Loucy (cell line): Measurements from ENCODE around the gene CACNA1B.

Experiments used
- H2AFZ ChIP-seq: fragments of 200-600 bp; sonication (generic); 2 replicates; pipeline ENCODE4 v1.6.0; 2016; ENCODE audit warnings: antibody characterized with exemption, mild to moderate bottlenecking, low read length, moderate library complexity
- H3F3A ChIP-seq: fragments of 200-600 bp; 2 replicates; pipeline ENCODE4 v1.6.0; 2016; ENCODE audit warnings: antibody characterized with exemption, low read depth, mild to moderate bottlenecking
- H3K27me3 ChIP-seq: fragments of 200-600 bp; sonication (generic); 2 replicates; pipeline ENCODE4 v1.6.1; 2014; ENCODE audit warnings: low read length, mild to moderate bottlenecking; ENCODE audit not compliant: insufficient read depth, poor library complexity, severe bottlenecking
- H3K36me3 ChIP-seq: fragments of 200-600 bp; sonication (generic); 2 replicates; pipeline ENCODE4 v1.6.1; 2016; ENCODE audit warnings: low read length; ENCODE audit not compliant: insufficient read depth
- H3K4me1 ChIP-seq: fragments of 200-600 bp; sonication (generic); 2 replicates; pipeline ENCODE4 v1.5.1; 2014; ENCODE audit warnings: low read length, mild to moderate bottlenecking; ENCODE audit not compliant: insufficient read depth, poor library complexity, severe bottlenecking
- H3K4me2 ChIP-seq: fragments of 200-600 bp; sonication (generic); 2 replicates; pipeline ENCODE4 v1.6.0; 2014; ENCODE audit warnings: antibody characterized with exemption, low read length, low read depth, mild to moderate bottlenecking; ENCODE audit not compliant: poor library complexity, severe bottlenecking
- H3K4me3 ChIP-seq: fragments of 200-600 bp; sonication (generic); 2 replicates; pipeline ENCODE4 v1.5.1; 2014; ENCODE audit warnings: low read length, mild to moderate bottlenecking, mixed read lengths; ENCODE audit not compliant: poor library complexity, severe bottlenecking
- H3K79me2 ChIP-seq: fragments of 200-600 bp; sonication (generic); 2 replicates; pipeline ENCODE4 v1.6.1; 2014; ENCODE audit warnings: low read length; ENCODE audit not compliant: insufficient read depth
- H3K9ac ChIP-seq: fragments of 200-600 bp; sonication (generic); 2 replicates; pipeline ENCODE4 v1.6.0; 2014; ENCODE audit warnings: mild to moderate bottlenecking, low read depth, low read length, moderate library complexity; ENCODE audit not compliant: poor library complexity, severe bottlenecking
- H3K9me2 ChIP-seq: fragments of 200-600 bp; sonication (generic); replicated peaks from 2 replicates; pipeline ENCODE4 v1.6.1; 2016; ENCODE audit warnings: low read depth, low read length, mixed read lengths
- H3K9me3 ChIP-seq: fragments of 200-600 bp; sonication (generic); 2 replicates; pipeline ENCODE4 v1.6.1; 2014; ENCODE audit warnings: mild to moderate bottlenecking, antibody characterized with exemption, low read length, low read depth; ENCODE audit not compliant: insufficient read depth
- H4K20me1 ChIP-seq: fragments of 200-600 bp; sonication (generic); 2 replicates; pipeline ENCODE4 v1.6.0; 2014; ENCODE audit warnings: antibody characterized with exemption, low read length, mild to moderate bottlenecking; ENCODE audit not compliant: insufficient read depth, poor library complexity, severe bottlenecking
- EZH2phosphoT487 ChIP-seq: fragments of 200-600 bp; IDR thresholded peaks from 2 replicates; pipeline ENCODE4 v1.6.1; 2018; ENCODE audit warnings: antibody characterized with exemption, mild to moderate bottlenecking, moderate library complexity, borderline replicate concordance
- TF ChIP-seq, protein P1 (sequence below): fragments of 200-600 bp; sonication (generic); conservative IDR thresholded peaks from 2 replicates; pipeline ENCODE4 v1.5.1; 2014; ENCODE audit warnings: mild to moderate bottlenecking, antibody characterized with exemption, low read length

The CACNA1B gene

DNA sequence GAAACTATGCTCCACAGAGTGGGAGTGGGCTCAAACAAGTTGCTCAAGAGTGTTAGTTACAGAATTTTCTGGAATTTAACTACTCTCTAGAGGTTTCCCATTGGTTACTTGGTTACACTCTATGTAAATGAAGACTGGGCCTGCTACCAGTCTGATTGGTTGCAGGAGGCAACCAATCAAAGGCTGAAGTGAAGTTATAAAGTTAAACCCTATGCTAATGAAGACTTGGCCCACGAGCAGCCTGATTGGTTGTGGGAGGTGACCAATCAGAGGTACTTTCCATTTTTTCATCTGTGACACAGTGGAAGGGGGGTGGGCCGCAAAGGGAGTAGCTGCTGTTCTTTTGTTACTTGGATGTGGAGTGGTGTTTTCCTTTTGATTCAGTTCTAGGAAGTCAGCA lies 69.4 kb downstream of the CACNA1B start:
- H3K9me3 ChIP-seq, result peaks cover 36% of the 10 kb centered on the region; the same call in 1 of the 2 replicates
- no peak overlapping the region for H3K9ac ChIP-seq
- no peak overlapping the region for H3K4me3 ChIP-seq
- H3K4me2 ChIP-seq, result no peak overlapping the region
- H3K79me2 ChIP-seq, result no peaks in the 10 kb centered on the region
- no peak overlapping the region for H2AFZ ChIP-seq
- TF ChIP-seq, protein P1, sequence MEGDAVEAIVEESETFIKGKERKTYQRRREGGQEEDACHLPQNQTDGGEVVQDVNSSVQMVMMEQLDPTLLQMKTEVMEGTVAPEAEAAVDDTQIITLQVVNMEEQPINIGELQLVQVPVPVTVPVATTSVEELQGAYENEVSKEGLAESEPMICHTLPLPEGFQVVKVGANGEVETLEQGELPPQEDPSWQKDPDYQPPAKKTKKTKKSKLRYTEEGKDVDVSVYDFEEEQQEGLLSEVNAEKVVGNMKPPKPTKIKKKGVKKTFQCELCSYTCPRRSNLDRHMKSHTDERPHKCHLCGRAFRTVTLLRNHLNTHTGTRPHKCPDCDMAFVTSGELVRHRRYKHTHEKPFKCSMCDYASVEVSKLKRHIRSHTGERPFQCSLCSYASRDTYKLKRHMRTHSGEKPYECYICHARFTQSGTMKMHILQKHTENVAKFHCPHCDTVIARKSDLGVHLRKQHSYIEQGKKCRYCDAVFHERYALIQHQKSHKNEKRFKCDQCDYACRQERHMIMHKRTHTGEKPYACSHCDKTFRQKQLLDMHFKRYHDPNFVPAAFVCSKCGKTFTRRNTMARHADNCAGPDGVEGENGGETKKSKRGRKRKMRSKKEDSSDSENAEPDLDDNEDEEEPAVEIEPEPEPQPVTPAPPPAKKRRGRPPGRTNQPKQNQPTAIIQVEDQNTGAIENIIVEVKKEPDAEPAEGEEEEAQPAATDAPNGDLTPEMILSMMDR, result no peak
- TF ChIP-seq EZH2phosphoT487, result no peak
- no peaks in the 10 kb centered on the region for H4K20me1 ChIP-seq
- no peaks in the 10 kb centered on the region for H3K27me3 ChIP-seq
- H3F3A ChIP-seq, result no peaks in the 10 kb centered on the region
- no peaks in the 10 kb centered on the region for H3K4me1 ChIP-seq
- no peaks in the 10 kb centered on the region for H3K9me2 ChIP-seq
- no peaks in the 10 kb centered on the region for H3K36me3 ChIP-seq

DNA sequence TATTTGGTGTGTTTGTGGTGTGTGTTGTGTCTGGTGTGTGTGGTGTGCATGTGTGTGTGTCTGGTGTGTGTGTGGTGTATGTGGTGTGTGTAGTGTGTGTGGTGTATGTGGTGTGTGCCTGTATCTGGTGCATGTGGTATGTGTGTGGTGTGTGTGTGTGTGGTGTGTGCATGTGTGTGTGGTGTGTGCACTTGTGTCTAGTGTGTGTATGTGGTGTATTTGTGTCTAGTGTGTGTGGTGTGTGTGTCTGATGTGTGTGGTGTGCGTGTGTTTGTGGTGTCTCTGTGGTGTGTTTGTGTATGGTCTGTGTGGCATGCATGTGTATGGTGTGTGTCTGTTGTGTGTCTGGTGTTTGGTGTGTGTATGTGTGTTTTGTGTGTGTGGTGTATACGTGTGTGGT lies 71.1 kb downstream of the CACNA1B start:
- H3K27me3 ChIP-seq, result no peaks in the 10 kb centered on the region
- TF ChIP-seq, protein P1, result no peak
- no peak for TF ChIP-seq EZH2phosphoT487
- H4K20me1 ChIP-seq, result no peaks in the 10 kb centered on the region
- H3K9me2 ChIP-seq, result no peaks in the 10 kb centered on the region
- H3K79me2 ChIP-seq, result no peaks in the 10 kb centered on the region
- no peaks in the 10 kb centered on the region for H3K36me3 ChIP-seq
- H3K9me3 ChIP-seq, result peaks cover 41% of the 10 kb centered on the region; the same call in 1 of the 2 replicates
- H3K4me3 ChIP-seq, result no peak overlapping the region
- H3K4me1 ChIP-seq, result no peaks in the 10 kb centered on the region
- no peak overlapping the region for H3K9ac ChIP-seq
- no peaks in the 10 kb centered on the region for H3F3A ChIP-seq
- H2AFZ ChIP-seq, result no peak overlapping the region
- no peak overlapping the region for H3K4me2 ChIP-seq

DNA sequence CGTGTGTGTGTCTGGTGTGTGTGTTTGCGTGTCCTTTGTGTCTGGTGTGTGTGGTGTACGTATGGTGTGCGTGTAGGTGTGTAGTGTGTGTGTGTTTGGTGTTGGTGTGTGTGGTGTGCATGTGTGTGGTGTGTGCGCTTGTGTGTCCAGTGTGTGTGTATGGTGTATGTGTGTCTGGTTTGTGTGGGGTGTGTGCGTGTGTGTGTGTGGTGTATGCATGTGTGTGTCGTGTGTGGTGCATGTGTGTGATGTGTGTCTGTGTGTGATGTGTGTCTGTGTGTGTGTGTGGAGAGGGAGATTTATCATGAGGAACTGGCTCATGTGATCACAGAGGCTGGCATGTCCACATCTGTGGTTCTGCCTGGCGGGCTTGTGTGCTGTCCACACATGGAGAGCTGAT lies 71.7 kb downstream of the CACNA1B start:
- no peaks in the 10 kb centered on the region for H3K36me3 ChIP-seq
- no peaks in the 10 kb centered on the region for H3K4me1 ChIP-seq
- no peak overlapping the region for H2AFZ ChIP-seq
- H4K20me1 ChIP-seq, result no peaks in the 10 kb centered on the region
- no peak overlapping the region for H3K4me3 ChIP-seq
- no peaks in the 10 kb centered on the region for H3K79me2 ChIP-seq
- H3K9ac ChIP-seq, result no peak overlapping the region
- H3K9me3 ChIP-seq, result peaks cover 40% of the 10 kb centered on the region; the same call in 1 of the 2 replicates
- no peak for TF ChIP-seq EZH2phosphoT487
- TF ChIP-seq, protein P1, result no peak
- H3K27me3 ChIP-seq, result no peaks in the 10 kb centered on the region
- H3F3A ChIP-seq, result no peaks in the 10 kb centered on the region
- no peaks in the 10 kb centered on the region for H3K9me2 ChIP-seq
- H3K4me2 ChIP-seq, result no peak overlapping the region
